ENCODE results near the gene KITLG.

- TF ChIP-seq GABPA (IDR thresholded peaks at IDR 0.05; ENCODE audit: low read depth) (no peak), POLR2AphosphoS5 (IDR thresholded peaks at IDR 0.05; ENCODE audit: low read depth) (no peak), REST (IDR thresholded peaks at IDR 0.05; ENCODE audit: insufficient replicate concordance, low read depth) (no peak), CTCF (IDR thresholded peaks at IDR 0.05; ENCODE audit: insufficient read depth, low read length) (no peak), SPI1 (IDR thresholded peaks at IDR 0.05; ENCODE audit: borderline replicate concordance, low read depth) (no peak)
Observed at GRCh38 chr12:88623777-88624548, 43.7 kb upstream of the KITLG start.
